Smooth muscle cell of the umbilical artery (primary cell): Measurements from ENCODE around the gene ZNF813. TPM values are rescaled to one million over a fixed set of nuclear protein-coding genes. Genes with fewer than 3 reads are reported as not detected.

ENCODE experiments used
- total RNA-seq: library from RNA; depleted of rRNA; stranded (reverse); fragments of >200 nt; gene quantifications from 2 replicates; pipeline ENCODE4 v1.2.3, GENCODE V29; 2014

The ZNF813 gene
- total RNA-seq, result 4.2 and 4.5 TPM in 2 replicates

GRCh38 chr19:53467485-53468262 is at the start of gene ZNF813:
Gene ZNF813 (plus strand): TSS chr19:53467733. CDS start chr19:53483823, 16,090 bp downstream.

GRCh38 chr19:53431399-53432087 is 36.0 kb upstream of the ZNF813 start, which contains the start of gene ZNF761:
Gene ZNF761 (plus strand): TSS chr19:53431984. CDS start chr19:53447269, 15,285 bp downstream.

DNA sequence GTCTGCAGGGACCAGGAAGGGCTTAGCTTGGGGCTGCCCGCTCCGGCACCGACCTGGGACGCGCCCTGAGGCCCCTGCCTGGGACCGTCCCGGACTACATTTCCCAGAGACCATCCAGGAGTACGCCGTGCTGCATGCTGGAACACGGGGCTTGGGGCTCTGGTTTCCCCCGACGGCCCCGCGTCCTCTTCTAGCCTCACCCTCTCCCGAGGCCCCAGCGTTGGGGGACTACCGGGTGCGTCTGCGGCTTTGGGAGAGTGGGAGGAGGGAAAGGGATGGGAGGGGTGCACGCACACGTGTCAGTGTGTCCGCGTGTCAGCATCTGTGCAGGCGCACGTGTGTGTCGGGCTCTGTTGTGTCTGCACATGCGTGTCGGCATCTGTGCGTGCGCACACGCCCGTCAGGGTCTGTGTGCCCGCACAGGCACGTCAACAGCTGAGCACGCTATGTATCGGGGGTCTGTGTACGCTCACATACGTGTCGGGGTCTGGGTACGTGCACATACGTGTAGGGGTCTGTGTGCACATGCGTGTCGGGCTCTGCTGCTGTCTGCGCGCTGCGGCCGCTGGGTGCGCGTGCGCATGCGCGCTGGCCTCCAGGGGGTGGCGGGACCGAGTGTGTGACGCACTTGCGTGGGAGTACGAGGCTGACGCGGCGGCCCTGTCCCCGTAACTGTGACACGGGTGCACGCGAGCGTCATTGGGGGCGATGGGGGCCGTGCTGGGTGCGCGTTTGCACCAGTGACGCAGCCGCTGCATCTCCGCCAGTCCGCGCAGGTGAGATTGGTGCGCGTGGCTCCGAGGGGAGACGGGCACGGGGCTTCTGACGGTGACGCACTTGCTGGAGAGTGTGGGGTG is 70.2 kb downstream of the ZNF813 start, which contains the start of gene ZNF331:
ZNF331 (plus strand) TSS at position 625 of the 857 bp plus-strand sequence. CDS start 31,232 bp downstream, outside the sequence.

Other genes starting within 250 kb of the ZNF813 start
- gene ZNF677, start 212.9 kb upstream of the ZNF813 start, total RNA-seq, result 14.0 and 18.7 TPM in 2 replicates
- gene VN1R2, start 209.4 kb upstream of the ZNF813 start, total RNA-seq, result not detected in 2 replicates
- not detected in 2 replicates for gene VN1R4, start 200.0 kb upstream of the ZNF813 start, total RNA-seq
- 8.3 and 9.8 TPM in 2 replicates for gene ZNF845, start 134.0 kb upstream of the ZNF813 start, total RNA-seq
- gene ZNF525, start 102.0 kb upstream of the ZNF813 start, total RNA-seq, result 8.5 and 9.2 TPM in 2 replicates
- 15.4 and 18.1 TPM in 2 replicates for gene ZNF765, start 72.6 kb upstream of the ZNF813 start, total RNA-seq
- gene ZNF761, start 35.7 kb upstream of the ZNF813 start, total RNA-seq, result 16.3 and 23.3 TPM in 2 replicates
- 8.4 and 14.0 TPM in 2 replicates for gene ZNF331, start 70.4 kb downstream of the ZNF813 start, total RNA-seq
- not detected in 2 replicates for gene DPRX, start 164.3 kb downstream of the ZNF813 start, total RNA-seq